Muscle of back (tissue), 11 donors: ENCODE measurements around the gene INPP1. TPM values are rescaled to one million over a fixed set of nuclear protein-coding genes. Genes with fewer than 3 reads are reported as not detected.

Experiments used
- DNase-seq, 3 donors: peaks; one replicate each; pipeline versions ENCODE4 v3.0.0 to v3.0.0-alpha.2; 2013
- polyA plus RNA-seq, 10 donors: library from polyadenylated mRNA; unstranded; fragments of 120-200 nt; gene quantifications; one replicate each; pipeline ENCODE4 v1.2.1, GENCODE V29; 2013; ENCODE audit not compliant: insufficient read length in 10 of 10

Gene INPP1
- polyA plus RNA-seq, 10 donors, result 13.3 to 24.8 (median 18.0) TPM

DNA sequence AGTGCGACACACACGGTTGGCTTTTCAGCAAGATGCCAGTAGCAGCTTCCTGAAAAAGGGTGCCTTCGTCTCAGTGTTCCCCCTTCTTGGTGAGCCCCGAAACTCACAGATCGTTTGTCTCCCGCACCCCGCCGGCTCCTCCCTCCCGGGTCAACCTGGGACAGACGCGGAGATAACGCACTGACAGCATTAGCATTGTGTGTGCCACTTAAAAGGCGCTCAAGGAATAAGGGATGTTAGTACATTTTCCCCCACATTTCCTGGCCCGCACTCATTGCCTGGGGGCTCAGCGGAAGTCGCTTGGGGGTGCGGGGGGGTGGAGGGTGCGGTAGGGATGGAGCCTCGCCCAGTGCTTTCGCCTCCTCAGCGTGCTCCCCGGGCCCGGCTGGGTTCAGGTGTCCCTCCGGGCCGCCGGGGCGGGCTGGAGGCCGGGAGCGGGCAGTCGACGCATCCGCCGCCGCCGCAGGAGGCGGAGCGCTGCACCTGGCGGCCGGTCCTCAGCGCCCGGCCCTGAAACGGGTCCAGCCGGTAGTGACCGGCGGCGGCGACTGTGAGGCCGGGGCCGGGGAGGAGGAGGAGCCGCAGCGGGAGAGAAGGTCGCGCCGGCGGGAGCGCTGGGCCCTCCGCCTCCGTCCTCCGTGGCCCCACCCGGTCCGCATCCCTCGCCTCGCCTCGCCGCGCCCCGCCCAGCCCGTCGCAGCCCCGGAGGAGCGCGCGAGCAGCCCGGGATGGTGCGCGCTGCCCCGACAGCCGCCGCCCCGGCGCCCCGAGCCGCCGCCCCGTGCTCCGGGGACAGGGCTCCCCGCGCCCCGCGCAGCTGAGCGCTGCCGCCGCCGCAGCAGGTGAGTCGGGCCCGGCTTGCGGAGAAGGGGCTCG is 64.5 kb downstream of the INPP1 start, which contains the start of gene MFSD6:
Gene MFSD6, plus strand, starts transcription at position 694 of the 876 bp plus-strand sequence. CDS start 27,675 bp downstream, outside the sequence.
- DNase-seq, result peak in 2 of 3 donors; percentile 25 to 64

DNA sequence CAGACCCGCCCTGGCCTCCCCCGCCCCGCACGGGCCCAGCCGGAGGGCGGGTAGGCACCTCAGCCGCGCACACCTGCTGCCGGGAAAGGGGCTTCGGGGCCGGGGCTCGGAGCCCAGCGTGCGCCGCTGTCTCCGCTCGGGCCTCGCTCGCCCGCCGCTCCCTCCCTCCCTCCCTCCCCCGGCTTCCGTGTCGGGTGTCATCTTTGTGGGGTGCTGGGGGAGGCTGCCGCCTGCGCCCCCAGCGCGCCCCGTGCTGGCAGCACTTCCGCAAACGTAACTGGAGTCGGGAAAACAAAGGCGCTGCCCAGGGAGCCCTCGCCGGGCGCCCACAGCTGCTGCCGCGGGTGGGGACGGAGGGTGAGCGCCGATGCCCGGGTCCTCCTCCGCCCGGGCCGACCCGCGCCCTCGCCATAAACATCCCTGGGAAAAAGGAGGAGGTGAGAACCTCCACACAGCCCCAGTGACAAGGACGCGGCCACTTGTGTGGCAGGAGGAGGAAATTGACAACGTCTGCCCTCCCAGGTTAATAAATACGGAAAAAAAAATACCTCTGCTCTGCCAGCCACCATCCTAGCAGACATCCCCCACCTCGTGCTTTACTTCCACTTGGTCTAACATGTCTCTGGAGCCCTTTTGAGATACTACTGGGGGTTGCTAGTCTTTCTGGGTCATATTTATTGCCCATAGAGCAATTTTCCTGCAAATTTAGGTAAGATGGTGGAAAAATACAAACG is 65.3 kb downstream of the INPP1 start:
- peak in 2 of 3 donors; percentile 38 to 76 for DNase-seq

DNA sequence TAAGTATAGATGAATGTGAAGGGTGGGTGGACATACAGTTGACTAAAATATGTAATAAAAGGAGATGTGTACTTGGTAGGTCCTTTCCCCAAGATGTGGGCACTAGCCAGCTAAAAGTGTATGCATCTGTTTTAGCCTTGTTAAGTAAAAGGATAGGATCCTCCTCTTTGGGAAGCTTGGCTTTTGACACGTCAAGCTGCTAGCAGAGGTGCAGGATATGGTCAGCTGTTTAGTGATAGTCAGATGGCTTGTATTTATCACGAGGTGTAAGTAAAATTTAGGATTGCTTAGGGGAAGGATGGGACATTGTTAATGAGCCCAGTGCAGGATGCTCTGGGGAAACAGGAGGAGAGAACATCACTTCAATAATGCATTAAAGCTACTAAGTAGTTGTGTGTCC is 66.2 kb downstream of the INPP1 start:
- DNase-seq, result peak in 1 of 3 donors; percentile 11

DNA sequence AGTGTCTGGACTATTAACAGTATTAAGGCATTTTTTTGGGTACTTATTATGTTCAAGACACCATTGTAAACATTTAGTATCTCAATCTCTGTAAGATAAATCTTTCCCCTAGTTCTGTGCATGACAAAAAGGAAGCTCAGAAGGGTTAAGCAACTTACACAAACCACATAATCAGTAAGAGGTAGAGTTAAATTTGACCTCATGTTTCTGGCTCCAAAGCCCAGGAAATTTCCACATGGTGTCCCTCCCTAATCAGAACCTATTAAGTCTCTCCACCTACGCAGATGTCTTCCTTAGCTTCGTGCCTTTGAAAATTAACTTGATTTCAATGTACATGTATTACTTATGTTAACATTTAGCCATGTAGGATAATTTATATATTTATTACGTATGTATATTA is 66.8 kb downstream of the INPP1 start:
- no peak for DNase-seq

DNA sequence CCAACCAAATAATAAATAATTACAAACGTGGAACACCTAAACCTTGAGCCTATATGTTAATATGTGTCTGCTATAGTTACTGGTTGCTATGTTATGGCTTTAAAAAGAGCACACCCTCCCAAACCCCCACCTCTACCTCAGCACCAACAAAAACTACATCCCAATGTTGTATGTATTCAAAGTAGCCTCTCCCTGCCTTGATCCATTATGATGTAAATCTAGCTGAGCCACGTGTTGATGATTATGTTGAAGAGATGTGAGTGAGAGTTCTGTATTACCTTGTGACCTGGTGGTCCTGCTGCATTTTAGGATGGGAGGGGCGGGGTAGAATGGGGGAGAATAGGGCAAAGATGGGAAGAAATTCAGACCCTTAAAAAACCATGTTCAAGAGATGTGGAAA is 69.6 kb downstream of the INPP1 start:
- no peak for DNase-seq

DNA sequence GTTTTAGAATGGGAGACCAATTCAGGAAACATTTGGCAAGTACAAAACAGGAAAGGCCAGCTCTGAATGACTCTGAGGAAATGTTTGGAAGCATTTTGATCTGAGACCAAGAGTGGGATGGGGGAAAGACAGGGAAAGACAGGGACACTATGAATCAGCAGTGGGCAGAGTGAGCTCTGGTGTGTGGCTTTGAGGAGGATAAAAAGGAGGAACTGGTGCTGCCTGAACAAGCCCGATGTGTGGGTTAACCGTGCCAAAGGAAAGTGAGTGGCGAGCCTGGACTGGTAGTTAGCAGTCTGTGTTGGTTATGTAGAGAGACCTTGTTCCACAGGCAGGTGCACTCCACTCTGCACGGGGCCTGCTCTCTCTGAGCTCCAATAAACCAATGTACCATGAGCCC is 70.0 kb downstream of the INPP1 start:
- no peak for DNase-seq

DNA sequence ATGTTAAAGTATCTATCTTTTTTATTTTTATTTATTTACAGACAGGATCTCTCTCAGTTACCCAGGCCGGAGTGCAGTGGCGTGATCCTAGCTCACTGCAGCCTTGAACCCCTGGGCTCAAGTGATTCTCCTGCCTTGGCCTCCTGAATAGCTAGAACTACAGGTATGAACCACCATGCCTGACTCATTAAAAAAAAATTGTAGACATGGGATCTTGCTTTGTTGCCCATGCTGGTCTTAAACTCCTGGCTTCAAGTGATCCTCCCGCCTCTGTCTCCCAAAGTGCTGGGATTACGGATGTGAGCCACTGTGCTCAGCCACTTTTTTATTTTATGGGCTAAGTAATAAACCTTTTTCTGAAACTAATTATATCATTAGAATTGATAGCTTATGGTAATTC is 71.9 kb downstream of the INPP1 start:
- DNase-seq, result no peak

DNA sequence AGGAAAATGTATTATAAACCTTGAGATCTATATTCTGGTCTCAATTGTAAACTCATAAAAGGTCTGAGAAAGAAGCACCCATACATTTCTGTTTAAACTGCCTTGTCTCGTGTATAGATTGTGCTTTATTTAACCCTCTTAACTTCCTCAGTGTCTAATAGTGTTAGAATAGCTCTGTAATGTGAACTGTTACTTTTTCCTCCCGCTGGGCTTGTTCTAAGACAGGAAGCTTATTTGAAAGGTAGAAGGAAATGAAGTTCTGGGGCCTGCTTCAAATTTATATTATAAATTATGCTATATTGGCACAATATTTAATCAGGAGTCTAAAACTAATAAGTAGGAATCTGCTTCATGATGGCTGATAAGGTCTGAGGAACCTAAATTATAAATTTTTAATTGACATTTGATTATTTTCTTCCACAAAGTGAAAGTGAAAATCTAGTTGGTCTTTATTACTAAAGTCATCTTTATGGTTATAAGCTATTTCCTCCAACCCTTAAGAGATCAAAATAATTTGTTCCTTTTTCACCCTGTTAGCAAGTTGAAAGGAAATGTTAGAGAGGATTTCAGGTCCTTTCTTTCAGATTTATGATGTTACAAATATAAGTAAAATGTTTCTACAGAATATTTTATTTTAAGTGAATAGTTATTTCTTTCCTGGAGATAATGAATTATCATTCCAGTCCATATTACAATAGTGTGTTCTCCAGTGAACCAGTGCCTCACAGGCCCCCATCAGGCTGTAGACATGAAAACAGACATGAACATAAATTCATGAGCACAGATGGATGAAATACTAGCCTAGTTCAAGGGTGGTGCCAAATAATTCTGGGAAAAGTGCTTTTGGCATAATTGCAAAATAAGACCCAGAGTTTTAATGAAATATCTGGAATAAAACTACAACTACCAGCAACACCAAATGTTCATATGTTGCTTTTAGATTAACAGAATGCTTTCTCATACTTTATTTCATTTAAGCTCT is 72.7 kb downstream of the INPP1 start:
- DNase-seq, result peak in 1 of 3 donors; percentile 47

DNA sequence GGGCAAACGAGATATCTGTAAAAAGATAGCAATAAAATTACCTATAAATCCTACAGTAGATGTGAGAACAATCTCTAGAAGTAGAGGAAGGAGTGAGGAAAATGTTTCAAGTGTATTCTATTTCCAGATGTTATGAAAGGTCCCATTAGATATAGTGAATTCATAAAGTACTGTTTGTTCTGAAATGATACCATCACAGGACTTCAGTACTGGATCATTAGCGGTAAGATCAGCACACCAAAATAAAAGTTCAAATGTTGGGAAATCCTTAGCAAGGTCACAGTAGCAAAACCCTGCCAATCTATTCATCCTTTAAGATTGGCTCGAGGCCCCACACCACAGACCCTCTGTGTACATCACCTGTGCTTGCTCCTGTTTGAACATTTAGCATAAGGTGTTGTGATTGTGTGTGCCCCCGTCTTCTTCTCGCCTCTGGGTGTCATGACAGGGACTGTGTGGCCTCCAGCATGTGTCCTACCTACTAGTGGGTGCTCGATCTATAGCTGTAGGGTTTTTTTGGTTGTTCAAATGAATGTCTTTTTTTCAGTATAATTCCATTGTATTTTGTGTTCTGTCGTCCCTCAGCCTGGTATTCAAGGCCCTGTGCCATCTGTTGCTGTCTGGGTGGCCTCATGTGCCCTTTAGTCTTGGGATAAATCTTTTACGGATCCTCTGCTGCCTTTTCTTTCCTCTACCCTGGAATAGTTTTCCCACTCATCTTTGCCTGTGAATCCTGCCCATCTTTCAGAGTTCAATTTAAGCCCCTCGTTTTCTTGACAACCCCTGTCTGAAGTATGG is 73.9 kb downstream of the INPP1 start:
- DNase-seq, result no peak

DNA sequence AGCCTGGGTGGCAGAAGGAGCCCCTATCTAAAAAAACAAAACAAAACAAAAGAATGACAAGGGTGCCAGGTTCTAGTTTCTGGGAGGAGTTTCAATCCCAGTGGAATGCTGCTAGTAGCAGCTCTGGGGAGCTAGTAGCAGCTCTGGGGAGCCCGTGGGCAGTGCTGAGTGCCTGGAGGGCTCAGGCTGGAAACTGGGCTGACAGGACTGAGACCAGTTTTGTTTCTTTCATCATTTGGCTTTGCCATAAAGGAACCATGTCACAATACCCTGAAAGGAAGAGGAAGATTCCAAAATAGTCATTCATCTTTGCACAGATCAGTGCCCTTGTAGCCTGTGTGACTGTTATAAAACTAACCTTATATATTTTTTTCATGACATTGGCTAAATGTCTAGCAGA is 75.3 kb downstream of the INPP1 start:
- DNase-seq, result no peak

DNA sequence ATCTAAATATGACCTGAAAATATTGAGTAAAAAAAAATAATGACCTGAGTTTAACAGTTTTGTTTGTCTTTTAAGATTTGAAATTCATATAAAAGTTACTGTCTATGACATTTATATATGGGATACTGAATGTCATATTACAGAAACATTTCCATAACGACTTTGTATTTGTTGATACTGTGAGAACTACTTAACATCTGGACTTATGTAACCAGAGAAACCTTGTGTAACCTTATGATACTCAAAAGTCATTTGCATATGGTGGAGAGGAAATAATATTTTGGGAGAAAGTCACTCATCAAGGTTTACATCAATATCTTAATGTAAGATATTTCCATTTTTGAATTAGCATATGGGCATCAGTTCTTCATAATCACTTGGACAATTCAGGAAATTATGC is 77.4 kb downstream of the INPP1 start:
- DNase-seq, result no peak

Other genes starting within 250 kb of the INPP1 start
- gene HIBCH, start 23.8 kb upstream of the INPP1 start, polyA plus RNA-seq, result 10 to 100 TPM; 23.9 to 42.9 (median 32.7) TPM
- 10 to 100 TPM in 6 of 10 donors, 1 to 10 TPM in 4; 7.6 to 13.6 (median 10.3) TPM for gene MFSD6, start 64.8 kb downstream of the INPP1 start, polyA plus RNA-seq
- 1 to 10 TPM; 4.6 to 9.6 (median 7.1) TPM for gene NEMP2, start 191.1 kb downstream of the INPP1 start, polyA plus RNA-seq